Caco-2 (cell line): ENCODE measurements around the gene ASPN. TPM values are rescaled to one million over a fixed set of nuclear protein-coding genes. Genes with fewer than 3 reads are reported as not detected.

ENCODE experiments used
- BruUV-seq: library from RNA; stranded (reverse); fragments of 400-500 nt; replicated peaks from 2 replicates; lab custom pipeline; 2021; lab: Mats Ljungman, UMichigan
- CTCF ChIA-PET: fragments of 300-600 bp; sonication (Branson Sonifier 250); formaldehyde crosslinking; loops from one replicate; lab custom pipeline; 2022; ENCODE audit warnings: antibody characterized with exemption; lab: Charles Lee
- POLR2A ChIA-PET: fragments of 300-600 bp; sonication (Branson Sonifier 250); formaldehyde crosslinking; loops from one replicate; lab custom pipeline; 2022; ENCODE audit warnings: antibody characterized with exemption; lab: Charles Lee
- DNase-seq, 2 experiments: peaks; one replicate each; pipeline versions ENCODE4 v3.0.0 to v3.0.0-alpha.2; 2020 to 2022
- H3K27me3 ChIP-seq: replicated peaks from 2 replicates; pipeline ENCODE4 v1.6.0; 2011; ENCODE audit warnings: low read length; ENCODE audit not compliant: control insufficient read depth, insufficient read depth
- H3K36me3 ChIP-seq: 2 replicates; pipeline ENCODE4 v1.5.1; 2011; ENCODE audit warnings: low read length; ENCODE audit not compliant: control insufficient read depth, insufficient read depth
- H3K4me1 ChIP-seq: fragments of 250-450 bp; sonication (Bioruptor Pico); 2 replicates; pipeline ENCODE4 v1.5.1; 2020; ENCODE audit warnings: mild to moderate bottlenecking
- H3K4me3 ChIP-seq: 2 replicates; pipeline ENCODE4 v1.5.1; 2011; ENCODE audit warnings: low read depth, mild to moderate bottlenecking, control low read depth, low read length
- H3K9me3 ChIP-seq: fragments of 250-450 bp; sonication (Bioruptor Pico); 2 replicates; pipeline ENCODE4 v1.5.1; 2020; ENCODE audit warnings: mild to moderate bottlenecking, moderate library complexity
- H3K27ac Mint-ChIP-seq: one replicate; pipeline ENCODE4 v1.8.0; 2022; ENCODE audit warnings: mixed read lengths; ENCODE audit not compliant: unreplicated experiment
- H3K27me3 Mint-ChIP-seq: one replicate; pipeline ENCODE4 v1.8.0; 2022; ENCODE audit warnings: mixed read lengths; ENCODE audit not compliant: insufficient read depth, unreplicated experiment
- H3K36me3 Mint-ChIP-seq: one replicate; pipeline ENCODE4 v1.8.0; 2022; ENCODE audit warnings: mild to moderate bottlenecking, mixed read lengths; ENCODE audit not compliant: insufficient read depth, unreplicated experiment
- H3K4me1 Mint-ChIP-seq: one replicate; pipeline ENCODE4 v1.8.0; 2022; ENCODE audit warnings: low read depth, mixed read lengths; ENCODE audit not compliant: unreplicated experiment
- H3K4me3 Mint-ChIP-seq: one replicate; pipeline ENCODE4 v1.8.0; 2022; ENCODE audit warnings: mild to moderate bottlenecking, moderate library complexity, mixed read lengths; ENCODE audit not compliant: unreplicated experiment
- H3K9me3 Mint-ChIP-seq: one replicate; pipeline ENCODE4 v1.8.0; 2022; ENCODE audit warnings: mixed read lengths; ENCODE audit not compliant: unreplicated experiment
- intact Hi-C: fragments of 100-400 bp; cut with micrococcal nuclease; formaldehyde crosslinking; loops from one replicate; pipeline ENCODE4 v1.10.0; 2022; ENCODE audit not compliant: unreplicated experiment
- total RNA-seq: library from RNA; stranded (reverse); gene quantifications from 2 replicates; pipeline ENCODE4 v1.2.3, GENCODE V29; 2022
- TF ChIP-seq, protein P1 (sequence below), 2 experiments: fragments of 200-600 bp in 1 of 2; IDR thresholded peaks; 1 replicate in 1 of 2; 2 replicates in 1 of 2; pipeline versions ENCODE4 v1.5.1 to v1.8.0; 2011 to 2022; ENCODE audit warnings: antibody characterized with exemption in 1 of 2, control low read depth in 1 of 2, inconsistent platforms in 1 of 2, low read depth in 1 of 2, low read length in 1 of 2, mild to moderate bottlenecking in 1 of 2, moderate library complexity in 1 of 2; ENCODE audit not compliant: insufficient read depth in 1 of 2, severe bottlenecking in 1 of 2, unreplicated experiment in 1 of 2

Gene ASPN
- total RNA-seq, 1 experiment from 2014 or later = not detected

DNA sequence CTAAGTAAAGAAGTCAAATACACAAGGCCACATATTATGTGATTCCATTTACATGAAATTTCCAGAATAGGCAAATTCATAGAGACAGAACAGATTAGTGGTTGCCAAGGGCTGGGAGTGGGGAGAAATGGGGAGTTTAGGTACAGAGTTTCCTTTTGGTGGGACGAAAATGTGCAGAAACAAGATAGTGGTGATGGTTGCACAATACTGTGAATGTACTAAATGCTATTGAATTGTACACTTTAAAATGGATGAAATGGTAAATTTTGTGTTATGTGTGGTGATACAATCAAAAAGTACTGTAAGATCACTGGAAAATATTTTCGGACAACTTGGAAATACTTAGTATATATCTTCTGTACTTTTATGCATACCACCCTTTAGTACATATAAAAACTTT lies 38.5 kb upstream of the ASPN start:
- no peak overlapping the region for H3K4me3 Mint-ChIP-seq
- no peaks in the 10 kb centered on the region for H3K36me3 Mint-ChIP-seq
- no TSS peak for BruUV-seq
- ChIA-PET CTCF (no interaction called here), POLR2A (no interaction called here)
- Histone ChIP-seq H3K27me3 (no peaks in the 10 kb centered on the region), H3K4me3 (no peak overlapping the region), H3K36me3 (no peaks in the 10 kb centered on the region), H3K9me3 (no peaks in the 10 kb centered on the region), H3K4me1 (no peaks in the 10 kb centered on the region)
- H3K4me1 Mint-ChIP-seq = no peaks in the 10 kb centered on the region
- H3K9me3 Mint-ChIP-seq = no peaks in the 10 kb centered on the region
- H3K27me3 Mint-ChIP-seq = no peaks in the 10 kb centered on the region
- H3K27ac Mint-ChIP-seq = no peak overlapping the region
- intact Hi-C loops = no loop called here
- DNase-seq = no peak
- TF ChIP-seq, protein P1, sequence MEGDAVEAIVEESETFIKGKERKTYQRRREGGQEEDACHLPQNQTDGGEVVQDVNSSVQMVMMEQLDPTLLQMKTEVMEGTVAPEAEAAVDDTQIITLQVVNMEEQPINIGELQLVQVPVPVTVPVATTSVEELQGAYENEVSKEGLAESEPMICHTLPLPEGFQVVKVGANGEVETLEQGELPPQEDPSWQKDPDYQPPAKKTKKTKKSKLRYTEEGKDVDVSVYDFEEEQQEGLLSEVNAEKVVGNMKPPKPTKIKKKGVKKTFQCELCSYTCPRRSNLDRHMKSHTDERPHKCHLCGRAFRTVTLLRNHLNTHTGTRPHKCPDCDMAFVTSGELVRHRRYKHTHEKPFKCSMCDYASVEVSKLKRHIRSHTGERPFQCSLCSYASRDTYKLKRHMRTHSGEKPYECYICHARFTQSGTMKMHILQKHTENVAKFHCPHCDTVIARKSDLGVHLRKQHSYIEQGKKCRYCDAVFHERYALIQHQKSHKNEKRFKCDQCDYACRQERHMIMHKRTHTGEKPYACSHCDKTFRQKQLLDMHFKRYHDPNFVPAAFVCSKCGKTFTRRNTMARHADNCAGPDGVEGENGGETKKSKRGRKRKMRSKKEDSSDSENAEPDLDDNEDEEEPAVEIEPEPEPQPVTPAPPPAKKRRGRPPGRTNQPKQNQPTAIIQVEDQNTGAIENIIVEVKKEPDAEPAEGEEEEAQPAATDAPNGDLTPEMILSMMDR (IDR thresholded peaks at IDR 0.05; ENCODE audit: insufficient read depth in 1 of 2, low read depth in 1 of 2, low read length in 1 of 2, severe bottlenecking in 1 of 2, unreplicated experiment in 1 of 2) = no peak

DNA sequence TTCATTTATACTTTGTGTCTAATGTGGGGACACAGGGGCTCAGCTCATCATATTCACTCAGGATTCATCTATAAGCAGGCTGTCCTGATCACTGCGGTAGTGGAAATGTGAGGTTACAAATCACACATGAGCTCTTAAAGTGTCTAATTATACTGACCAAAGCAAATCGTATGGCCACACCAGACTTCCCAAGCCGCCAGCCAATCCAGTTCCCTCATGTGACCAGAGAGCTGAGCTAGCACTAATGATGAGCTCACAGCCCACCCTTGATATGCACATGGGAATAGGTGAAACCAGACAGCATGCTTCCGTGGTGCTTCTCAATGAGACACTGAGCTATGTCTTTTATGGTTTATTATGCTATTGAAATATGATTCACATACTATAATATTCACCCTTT lies 35.9 kb upstream of the ASPN start:
- Mint-ChIP-seq H3K27ac (no peak overlapping the region), H3K36me3 (no peaks in the 10 kb centered on the region), H3K27me3 (no peaks in the 10 kb centered on the region), H3K4me1 (no peaks in the 10 kb centered on the region), H3K9me3 (no peaks in the 10 kb centered on the region), H3K4me3 (no peak overlapping the region)
- ChIA-PET POLR2A (no interaction called here), CTCF (no interaction called here)
- intact Hi-C loops = no loop called here
- Histone ChIP-seq H3K27me3 (no peaks in the 10 kb centered on the region), H3K9me3 (no peaks in the 10 kb centered on the region), H3K4me1 (no peaks in the 10 kb centered on the region), H3K4me3 (no peak overlapping the region), H3K36me3 (no peaks in the 10 kb centered on the region)
- BruUV-seq = no TSS peak
- TF ChIP-seq, protein P1 (IDR thresholded peaks at IDR 0.05; ENCODE audit: insufficient read depth in 1 of 2, low read depth in 1 of 2, low read length in 1 of 2, severe bottlenecking in 1 of 2, unreplicated experiment in 1 of 2) = no peak
- DNase-seq = no peak

DNA sequence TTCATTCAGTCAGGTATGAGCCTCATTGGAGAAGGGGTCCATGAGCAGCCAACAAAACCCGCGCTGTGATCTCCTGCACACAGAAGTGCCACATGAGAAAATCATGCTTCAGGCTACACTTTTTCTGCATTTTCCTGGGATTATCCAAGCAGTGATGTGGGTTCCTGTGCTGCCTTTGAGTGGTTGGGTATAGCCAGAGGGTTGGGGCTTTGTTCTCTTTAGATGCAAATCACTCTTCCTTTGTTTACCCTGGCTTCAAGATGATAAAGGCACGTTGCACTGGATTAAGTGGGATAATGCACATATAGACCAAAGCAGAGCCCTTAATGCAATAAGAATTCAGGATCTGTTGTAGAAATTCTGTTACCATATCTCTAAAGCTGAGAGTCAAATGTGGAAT lies 34.7 kb upstream of the ASPN start:
- TF ChIP-seq, protein P1 (IDR thresholded peaks at IDR 0.05; ENCODE audit: insufficient read depth in 1 of 2, low read depth in 1 of 2, low read length in 1 of 2, severe bottlenecking in 1 of 2, unreplicated experiment in 1 of 2) = no peak
- BruUV-seq = no TSS peak
- Histone ChIP-seq H3K36me3 (no peaks in the 10 kb centered on the region), H3K4me1 (no peaks in the 10 kb centered on the region), H3K9me3 (no peaks in the 10 kb centered on the region), H3K27me3 (no peaks in the 10 kb centered on the region), H3K4me3 (no peak overlapping the region)
- Mint-ChIP-seq H3K4me3 (no peak overlapping the region), H3K27me3 (no peaks in the 10 kb centered on the region), H3K9me3 (no peaks in the 10 kb centered on the region), H3K27ac (no peak overlapping the region), H3K36me3 (no peaks in the 10 kb centered on the region), H3K4me1 (no peaks in the 10 kb centered on the region)
- DNase-seq = no peak
- ChIA-PET POLR2A (no interaction called here), CTCF (no interaction called here)
- intact Hi-C loops = no loop called here
